Effector memory CD8-positive, alpha-beta T cell (primary cell): ENCODE measurements around the gene VGLL4.

Experiments used
- ATAC-seq: fragments of 150-1000 bp; cut with Tn5 transposase; replicated peaks from 2 replicates; pipeline ENCODE4 v1.10.0; 2021; ENCODE audit warnings: mild to moderate bottlenecking, moderate library complexity
- DNase-seq, 3 experiments: peaks; one replicate each; pipeline ENCODE4 v3.0.0; 2021
- H3K27ac Mint-ChIP-seq, 2 donors: one replicate each; pipeline ENCODE4 v1.8.0; 2022; ENCODE audit warnings: mild to moderate bottlenecking in 2 of 2, mixed read lengths in 2 of 2, moderate library complexity in 2 of 2
- H3K27me3 Mint-ChIP-seq, 2 donors: one replicate each; pipeline ENCODE4 v1.8.0; 2022; ENCODE audit warnings: mixed read lengths in 2 of 2
- H3K36me3 Mint-ChIP-seq: one replicate; pipeline ENCODE4 v1.8.0; 2022; ENCODE audit warnings: mild to moderate bottlenecking, moderate library complexity, mixed read lengths; ENCODE audit not compliant: insufficient read depth
- H3K4me1 Mint-ChIP-seq, 2 donors: one replicate each; pipeline ENCODE4 v1.8.0; 2022; ENCODE audit warnings: low read depth in 2 of 2, mixed read lengths in 2 of 2
- H3K4me3 Mint-ChIP-seq, 2 donors: one replicate each; pipeline ENCODE4 v1.8.0; 2022; ENCODE audit warnings: mild to moderate bottlenecking in 2 of 2, mixed read lengths in 2 of 2, moderate library complexity in 2 of 2
- H3K9me3 Mint-ChIP-seq, 2 donors: one replicate each; pipeline ENCODE4 v1.8.0; 2022; ENCODE audit warnings: mixed read lengths in 2 of 2

The VGLL4 gene

DNA sequence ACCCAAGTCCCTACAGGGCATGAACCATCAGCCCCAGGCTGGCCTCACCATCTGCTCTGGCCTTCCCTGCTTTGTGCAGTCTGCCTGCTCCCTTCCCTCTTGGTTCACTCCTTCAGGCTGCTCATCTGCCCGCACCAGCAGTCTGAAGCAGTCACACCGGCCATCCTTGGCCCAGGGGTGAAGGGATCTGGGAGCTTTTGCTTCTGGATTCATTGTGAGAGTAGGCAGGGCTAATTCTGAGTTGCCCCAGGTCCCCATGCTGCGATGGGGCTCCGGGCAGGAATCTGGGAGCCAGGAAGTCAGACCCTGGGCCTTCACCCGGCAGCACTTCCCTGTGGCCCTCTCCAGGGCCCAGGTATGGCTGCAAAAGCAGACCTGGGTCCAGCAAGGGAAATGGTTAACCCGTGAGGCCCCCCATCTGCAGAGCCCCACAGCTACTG is 99.7 kb downstream of the VGLL4 start:
- peaks cover 0 to 9% of the 10 kb centered on the region in 2 donors for H3K4me1 Mint-ChIP-seq
- DNase-seq (no peak), ATAC-seq (no peak)
- H3K27me3 Mint-ChIP-seq = no peaks in the 10 kb centered on the region
- no peak overlapping the region for H3K4me3 Mint-ChIP-seq
- no peaks in the 10 kb centered on the region for H3K36me3 Mint-ChIP-seq
- peak overlapping the region in 1 of 2 donors; percentile 57 for H3K27ac Mint-ChIP-seq
- no peaks in the 10 kb centered on the region for H3K9me3 Mint-ChIP-seq

DNA sequence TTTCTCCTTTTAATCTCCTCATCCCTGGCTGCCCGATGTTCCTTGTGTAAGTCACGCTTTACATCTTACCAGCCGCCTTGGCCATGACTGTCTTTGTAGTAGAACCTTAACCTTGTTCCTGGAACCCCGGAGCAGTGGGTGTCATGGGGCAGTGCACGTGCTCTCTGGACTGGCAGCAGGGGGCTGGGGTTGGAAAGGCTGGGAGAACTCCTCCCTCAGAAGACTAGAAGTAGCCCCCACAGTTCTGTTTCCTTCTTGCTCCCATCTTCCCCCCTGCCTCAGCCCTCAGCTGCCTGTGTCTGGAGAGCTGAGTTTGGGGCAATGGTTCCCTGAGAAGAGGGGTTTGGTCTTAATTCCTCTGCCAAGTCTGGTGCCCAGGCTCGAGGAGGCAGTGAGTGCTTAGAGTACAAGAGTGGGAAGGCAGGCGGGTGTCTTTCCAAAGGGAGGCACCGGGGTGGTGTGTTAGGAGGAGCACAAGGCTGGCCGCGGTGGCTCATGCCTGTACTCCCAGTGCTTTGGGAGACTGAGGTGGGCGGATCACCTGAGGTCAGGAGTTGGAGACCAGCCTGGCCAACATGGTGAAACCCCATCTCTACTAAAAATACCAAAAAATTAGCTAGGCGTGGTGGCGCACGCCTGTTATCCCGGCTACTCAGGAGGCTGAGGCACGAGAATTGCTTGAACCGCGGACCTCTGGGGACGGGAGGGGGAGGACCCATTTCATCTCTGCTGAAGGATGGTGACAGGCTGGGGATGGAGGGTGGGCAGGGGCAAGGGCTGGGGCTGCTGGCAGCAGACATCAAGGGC is 100.4 kb downstream of the VGLL4 start:
- H3K27ac Mint-ChIP-seq = no peak overlapping the region

DNA sequence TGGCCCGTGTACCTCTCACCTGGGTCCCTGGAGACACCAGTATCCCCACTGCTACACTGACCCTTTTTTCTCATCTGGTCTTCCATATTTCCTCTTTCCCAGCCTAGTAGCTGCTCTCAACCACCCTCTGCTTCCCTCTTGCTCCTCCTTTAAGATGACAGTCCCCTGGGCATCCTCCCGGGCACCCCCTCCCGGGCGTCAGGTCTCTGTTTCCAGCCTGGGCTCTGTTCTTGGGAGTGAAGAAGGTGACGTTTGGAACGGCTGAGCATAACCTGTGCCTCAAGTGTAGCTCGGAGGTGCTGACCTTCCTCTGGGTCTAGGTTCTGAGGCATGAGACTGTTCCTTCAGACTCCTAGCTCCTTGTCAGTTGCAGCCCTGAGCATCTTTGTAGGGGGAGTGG is 101.2 kb downstream of the VGLL4 start:
- H3K36me3 Mint-ChIP-seq = no peaks in the 10 kb centered on the region
- no peak for ATAC-seq
- no peaks in the 10 kb centered on the region for H3K9me3 Mint-ChIP-seq
- no peak overlapping the region for H3K4me3 Mint-ChIP-seq
- no peak overlapping the region for H3K27ac Mint-ChIP-seq
- no peaks in the 10 kb centered on the region for H3K27me3 Mint-ChIP-seq
- peaks cover 0 to 10% of the 10 kb centered on the region in 2 donors for H3K4me1 Mint-ChIP-seq
- DNase-seq = no peak

More for the DNA sequence above, 100.4 kb downstream of the VGLL4 start:
- no peak overlapping the region for H3K4me3 Mint-ChIP-seq
- H3K9me3 Mint-ChIP-seq = no peaks in the 10 kb centered on the region
- DNase-seq (no peak), ATAC-seq (no peak)
- H3K4me1 Mint-ChIP-seq = peaks cover 0 to 10% of the 10 kb centered on the region in 2 donors
- H3K36me3 Mint-ChIP-seq = no peaks in the 10 kb centered on the region
- no peaks in the 10 kb centered on the region for H3K27me3 Mint-ChIP-seq

DNA sequence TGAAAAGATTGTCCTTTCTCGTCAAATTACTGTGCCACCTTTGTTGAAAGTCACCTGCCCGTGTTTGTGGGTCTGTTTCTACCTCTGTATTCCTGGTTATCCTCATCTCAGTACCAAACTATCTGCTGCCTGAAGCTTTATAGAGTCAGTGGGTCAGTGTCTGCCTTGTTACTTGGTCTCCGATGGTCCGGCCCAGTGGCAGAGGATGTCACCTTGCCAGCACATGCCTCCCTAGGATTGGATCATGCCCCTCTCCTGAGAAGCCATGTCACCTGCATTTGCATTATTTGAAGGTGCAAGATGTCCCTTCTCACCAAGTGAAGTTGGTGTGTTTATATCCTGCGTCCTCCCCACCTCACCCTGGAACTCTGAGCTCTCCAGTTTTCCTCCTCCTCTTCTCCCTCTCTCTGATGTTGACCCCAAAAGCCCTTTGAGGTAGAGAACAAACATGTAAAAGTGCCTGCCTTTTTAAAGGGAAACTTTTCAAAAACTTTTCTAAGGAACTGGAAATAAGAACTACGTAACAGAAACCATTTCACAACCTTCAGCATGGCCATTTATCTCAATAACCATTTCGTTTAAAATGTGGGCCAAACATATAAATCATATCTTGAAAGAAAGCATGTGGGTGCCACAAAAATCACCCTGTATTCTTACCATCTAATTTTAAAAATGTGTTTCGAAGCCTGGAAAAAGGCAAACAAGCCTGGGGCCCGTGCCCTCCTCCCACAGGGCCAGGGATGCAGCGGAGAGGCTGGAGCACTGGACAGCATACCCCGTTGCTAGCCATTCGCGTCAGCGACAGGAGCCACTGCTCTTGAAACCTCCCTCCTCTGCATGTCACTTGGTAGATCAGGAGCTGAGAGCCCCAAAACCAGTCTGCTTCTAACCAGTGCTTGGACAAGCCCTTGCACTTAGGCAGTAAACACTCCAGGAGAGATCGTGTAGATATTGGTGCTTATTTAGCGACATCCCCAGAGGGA is 102.1 kb downstream of the VGLL4 start:
- ATAC-seq (no peak), DNase-seq (no peak)
- Mint-ChIP-seq H3K27me3 (no peaks in the 10 kb centered on the region), H3K4me1 (peaks cover 6 to 10% of the 10 kb centered on the region in 2 donors), H3K9me3 (no peaks in the 10 kb centered on the region), H3K27ac (peak overlapping the region in 1 of 2 donors; percentile 49), H3K4me3 (no peak overlapping the region), H3K36me3 (peaks cover 5% of the 10 kb centered on the region)

DNA sequence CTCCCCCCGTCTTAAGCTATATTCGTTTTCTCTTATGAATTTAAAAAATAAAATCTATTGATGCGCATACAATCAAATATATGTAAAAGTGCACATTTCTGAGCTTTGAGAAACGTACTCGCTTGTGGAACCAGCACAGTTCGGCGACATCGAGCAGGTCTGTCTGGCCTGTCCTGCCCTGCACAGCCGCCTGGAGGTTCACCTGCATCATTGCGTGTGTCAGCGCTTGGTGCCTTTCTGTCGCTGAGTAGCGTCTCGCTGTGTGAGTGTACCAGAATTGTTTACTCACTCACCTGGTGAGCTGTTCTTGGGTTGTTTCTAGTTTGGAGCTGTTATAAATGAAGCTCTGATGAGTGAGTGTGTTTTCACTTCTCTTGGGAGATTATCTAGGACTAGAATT is 104.0 kb downstream of the VGLL4 start:
- ATAC-seq = no peak
- H3K27ac Mint-ChIP-seq = no peak overlapping the region
- no peak overlapping the region for H3K4me3 Mint-ChIP-seq
- no peak for DNase-seq
- no peaks in the 10 kb centered on the region for H3K27me3 Mint-ChIP-seq
- H3K9me3 Mint-ChIP-seq = no peaks in the 10 kb centered on the region
- H3K36me3 Mint-ChIP-seq = peaks cover 11% of the 10 kb centered on the region
- H3K4me1 Mint-ChIP-seq = peaks cover 6 to 10% of the 10 kb centered on the region in 2 donors

DNA sequence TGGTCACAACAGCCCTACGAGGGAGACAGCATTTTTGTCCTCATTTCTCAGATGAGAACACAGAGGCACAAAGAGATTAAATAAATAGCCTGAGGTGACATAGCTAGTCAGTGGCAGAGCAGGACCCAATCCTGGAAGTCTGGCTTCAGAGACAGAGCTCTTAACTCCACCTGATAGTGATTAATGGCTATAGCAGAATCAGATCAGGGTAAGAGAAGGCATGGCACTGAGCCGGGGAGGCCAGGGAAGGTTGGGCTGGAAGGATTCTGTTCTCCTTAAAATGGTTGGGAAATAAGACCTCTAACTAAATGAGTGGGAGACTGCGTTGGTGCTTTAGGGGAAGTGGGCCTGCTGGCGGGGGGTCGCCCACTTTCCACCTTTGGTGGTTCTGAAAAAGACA is 104.5 kb downstream of the VGLL4 start:
- no peak for ATAC-seq
- Mint-ChIP-seq H3K4me1 (peaks cover 6 to 10% of the 10 kb centered on the region in 2 donors), H3K4me3 (no peak overlapping the region), H3K27ac (peak overlapping the region in 1 of 2 donors; percentile 25), H3K36me3 (peaks cover 14% of the 10 kb centered on the region), H3K27me3 (no peaks in the 10 kb centered on the region), H3K9me3 (no peaks in the 10 kb centered on the region)
- DNase-seq = no peak

DNA sequence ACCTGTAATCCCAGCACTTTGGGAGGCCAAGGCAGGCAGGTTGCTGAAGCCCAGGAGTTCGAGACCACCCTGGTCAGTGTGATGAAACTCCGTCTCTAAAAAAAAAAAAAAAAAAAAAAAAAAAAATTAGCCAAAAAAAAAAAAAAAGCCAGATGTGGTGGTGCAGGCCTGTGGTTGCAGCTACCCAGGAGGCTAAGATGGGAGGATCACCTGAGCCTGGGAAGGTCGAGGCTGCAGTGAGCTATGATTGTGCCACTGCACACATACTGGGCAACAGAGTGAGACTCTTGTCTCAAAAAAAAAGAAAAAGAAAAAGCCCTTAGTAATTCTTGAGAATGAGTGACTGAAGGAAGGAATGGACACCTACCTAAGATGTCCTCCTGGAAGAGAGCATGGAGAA is 105.1 kb downstream of the VGLL4 start:
- H3K36me3 Mint-ChIP-seq = peaks cover 16% of the 10 kb centered on the region
- no peak for DNase-seq
- no peak for ATAC-seq
- no peaks in the 10 kb centered on the region for H3K9me3 Mint-ChIP-seq
- no peaks in the 10 kb centered on the region for H3K27me3 Mint-ChIP-seq
- H3K27ac Mint-ChIP-seq = peak overlapping the region; percentile 25 to 32
- H3K4me1 Mint-ChIP-seq = peaks cover 6 to 10% of the 10 kb centered on the region in 2 donors
- no peak overlapping the region for H3K4me3 Mint-ChIP-seq

DNA sequence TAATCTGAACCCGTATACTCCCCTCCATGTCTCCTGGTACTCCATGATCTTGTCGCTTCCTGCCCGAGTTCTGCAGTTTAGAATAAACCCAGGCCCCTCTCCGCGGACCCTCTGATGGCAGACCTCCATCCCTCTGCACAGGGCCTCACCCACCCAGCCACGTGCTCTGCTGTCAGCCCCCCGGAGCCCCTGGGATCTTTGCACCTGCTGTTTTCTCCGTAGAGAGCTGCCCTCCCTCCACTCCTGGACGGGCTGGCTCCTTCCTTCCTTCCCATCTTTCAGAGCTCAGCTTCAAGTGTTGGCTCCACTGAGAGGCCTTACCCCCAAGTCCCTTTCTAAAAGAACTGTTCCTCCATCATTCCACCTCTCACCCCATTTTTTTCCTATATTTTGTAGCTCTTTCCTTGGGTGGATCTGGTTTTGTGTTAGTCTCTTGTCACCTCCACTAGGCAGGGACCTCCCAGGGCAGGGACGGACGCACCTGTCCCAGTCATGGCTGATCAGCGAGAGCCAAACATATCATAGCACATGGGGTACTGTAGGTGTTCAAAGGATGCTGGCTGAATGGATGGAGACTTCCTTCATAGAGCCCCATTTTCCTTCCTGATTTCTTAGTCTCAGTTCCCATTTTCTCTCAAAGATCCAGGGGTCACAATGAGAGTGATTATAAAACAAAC is 106.6 kb downstream of the VGLL4 start:
- Mint-ChIP-seq H3K36me3 (peaks cover 16% of the 10 kb centered on the region), H3K27me3 (no peaks in the 10 kb centered on the region), H3K4me3 (no peak overlapping the region), H3K9me3 (no peaks in the 10 kb centered on the region), H3K27ac (peak overlapping the region in 1 of 2 donors; percentile 41), H3K4me1 (peaks cover 7 to 8% of the 10 kb centered on the region in 2 donors)
- DNase-seq (no peak), ATAC-seq (no peak)

DNA sequence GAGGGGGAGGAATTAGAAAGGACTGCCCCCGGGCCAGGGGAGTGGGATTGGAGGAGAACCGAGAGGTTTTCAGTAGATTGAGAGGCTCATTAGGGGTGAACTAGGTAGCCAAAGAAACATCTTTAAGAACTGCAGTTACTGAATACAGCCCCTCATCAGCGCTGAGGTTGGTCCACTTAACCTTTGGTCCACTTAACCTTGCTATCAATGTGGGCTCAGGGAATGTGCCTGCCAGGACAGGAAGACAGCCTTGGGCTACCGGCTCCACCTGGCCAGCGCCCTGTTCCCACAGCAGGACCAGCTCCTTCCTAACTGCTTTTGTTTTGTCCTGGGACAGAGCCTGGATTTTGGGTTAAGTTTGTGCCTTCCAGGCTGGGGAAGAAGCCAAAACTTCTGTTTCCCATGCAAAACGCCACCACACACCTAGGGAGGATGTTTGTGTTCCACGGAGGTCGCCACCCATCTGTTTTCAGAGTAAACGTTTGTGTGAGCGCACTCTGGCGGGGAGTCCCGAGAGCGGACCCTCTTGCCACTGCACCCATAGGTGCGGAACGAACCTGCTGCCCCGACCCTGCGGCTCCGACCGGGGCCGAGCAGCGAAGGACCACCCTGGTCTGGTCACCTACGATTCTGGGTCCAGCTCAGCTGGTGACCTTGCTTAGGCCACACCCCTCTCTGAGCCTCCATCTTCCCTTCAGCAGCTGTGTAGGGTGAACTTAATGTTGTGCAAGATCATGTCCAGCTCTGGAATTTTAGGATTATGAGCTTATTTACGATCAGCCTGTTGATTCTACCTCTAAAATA is 107.4 kb downstream of the VGLL4 start:
- peaks cover 8 to 10% of the 10 kb centered on the region in 2 donors for H3K4me1 Mint-ChIP-seq
- no peak overlapping the region for H3K27ac Mint-ChIP-seq
- DNase-seq = no peak

DNA sequence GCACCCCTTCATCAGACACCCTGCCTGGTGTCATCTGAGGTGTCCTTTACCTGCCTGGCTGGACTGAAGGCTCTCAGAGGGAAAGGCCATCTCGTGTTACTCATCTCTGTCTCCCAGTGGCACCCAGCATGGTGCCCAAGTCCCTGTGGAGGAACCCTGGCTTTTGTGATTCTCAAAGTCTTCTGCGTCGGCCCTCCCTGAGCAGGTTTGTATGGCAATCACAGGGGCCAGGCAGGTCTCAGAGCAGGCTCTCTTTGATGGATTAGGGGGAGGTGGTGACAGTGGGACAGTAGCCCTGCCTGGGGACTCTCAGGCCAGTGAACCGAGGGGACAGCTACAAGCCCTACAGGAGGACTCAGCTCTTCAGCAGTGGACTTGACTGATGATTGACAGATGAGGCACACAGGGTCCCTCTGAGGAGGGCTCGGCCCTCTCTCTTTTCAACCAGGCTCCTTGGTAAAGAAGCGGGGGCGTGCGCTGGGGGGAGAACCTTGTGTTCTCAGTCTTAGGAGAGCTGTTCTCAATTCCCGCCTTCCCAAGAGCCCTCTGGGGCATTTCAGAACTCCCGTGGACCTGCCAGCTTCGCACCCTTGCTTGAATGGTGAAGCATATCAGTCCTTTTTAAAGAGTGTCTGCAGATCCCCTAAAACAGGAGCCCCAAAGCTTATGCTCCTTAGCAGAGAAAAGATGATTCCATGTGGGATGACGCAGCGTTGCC is 108.3 kb downstream of the VGLL4 start:
- Mint-ChIP-seq H3K27ac (no peak overlapping the region), H3K4me1 (peaks cover 8 to 10% of the 10 kb centered on the region in 2 donors), H3K9me3 (no peaks in the 10 kb centered on the region), H3K27me3 (no peaks in the 10 kb centered on the region), H3K36me3 (peaks cover 16% of the 10 kb centered on the region), H3K4me3 (no peak overlapping the region)
- ATAC-seq (no peak), DNase-seq (no peak)

More for the DNA sequence above, 107.4 kb downstream of the VGLL4 start:
- no peaks in the 10 kb centered on the region for H3K9me3 Mint-ChIP-seq
- no peak for ATAC-seq
- H3K4me3 Mint-ChIP-seq = no peak overlapping the region
- H3K27me3 Mint-ChIP-seq = no peaks in the 10 kb centered on the region
- peaks cover 16% of the 10 kb centered on the region for H3K36me3 Mint-ChIP-seq

DNA sequence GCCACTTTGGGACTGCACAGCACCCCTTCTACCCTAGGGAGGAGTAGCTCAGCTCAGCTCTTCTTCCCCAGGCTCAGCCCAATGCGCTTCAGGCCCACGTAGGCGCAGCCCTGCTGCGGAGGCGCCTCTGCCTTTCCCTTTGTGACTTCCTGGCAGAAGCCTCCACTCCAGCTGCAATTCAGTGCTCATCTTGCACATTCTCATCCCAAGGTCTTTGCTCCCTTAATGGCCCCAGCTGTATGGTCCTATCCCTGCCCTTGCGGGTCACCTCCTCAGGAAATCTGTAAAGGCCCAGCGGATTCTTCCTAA is 109.0 kb downstream of the VGLL4 start:
- no peak overlapping the region for H3K27ac Mint-ChIP-seq
- no peak for DNase-seq

More for the DNA sequence above, 109.0 kb downstream of the VGLL4 start:
- Mint-ChIP-seq H3K9me3 (no peaks in the 10 kb centered on the region), H3K4me3 (no peak overlapping the region), H3K27me3 (no peaks in the 10 kb centered on the region), H3K4me1 (peaks cover 8 to 10% of the 10 kb centered on the region in 2 donors), H3K36me3 (peaks cover 16% of the 10 kb centered on the region)
- ATAC-seq = no peak
